Esophagus muscularis mucosa (tissue), 4 donors: ENCODE measurements around the gene KRT39. TPM values are rescaled to one million over a fixed set of nuclear protein-coding genes. Genes with fewer than 3 reads are reported as not detected.

ENCODE experiments used
- DNase-seq: peaks from one replicate; pipeline ENCODE4 v3.0.0-alpha.2; 2017; ENCODE audit errors: extremely low spot score
- H3K27ac ChIP-seq, 4 donors: fragments of 200-600 bp; sonication (generic); replicated peaks in 1 of 4; 1 replicate in 3 of 4; 2 replicates in 1 of 4; pipeline ENCODE4 v1.5.1; 2016 to 2019; ENCODE audit warnings: mild to moderate bottlenecking in 1 of 4
- H3K27me3 ChIP-seq, 4 donors: fragments of 200-600 bp; sonication (generic); one replicate each; pipeline versions ENCODE4 v1.5.1 to v1.6.0; 2016 to 2019
- H3K36me3 ChIP-seq, 4 donors: fragments of 200-600 bp; sonication (generic); one replicate each; pipeline ENCODE4 v1.5.1; 2016 to 2019
- H3K4me1 ChIP-seq, 4 donors: fragments of 200-600 bp; sonication (generic); one replicate each; pipeline ENCODE4 v1.5.1; 2016 to 2019
- H3K4me3 ChIP-seq, 4 donors: fragments of 200-600 bp; sonication (generic); 1 replicate in 2 of 4; 2 replicates in 2 of 4; pipeline ENCODE4 v1.5.1; 2016 to 2019; ENCODE audit warnings: mild to moderate bottlenecking in 4 of 4, moderate library complexity in 1 of 4
- H3K9me3 ChIP-seq, 4 donors: fragments of 200-600 bp; sonication (generic); 1 replicate in 3 of 4; 2 replicates in 1 of 4; pipeline ENCODE4 v1.5.1; 2016 to 2019
- EP300 ChIP-seq: sonication (generic); formaldehyde crosslinking; IDR thresholded peaks from one replicate; pipeline ENCODE4 v1.6.1; 2017; ENCODE audit warnings: antibody characterized with exemption
- POLR2A ChIP-seq: fragments of 450-650 bp; IDR thresholded peaks from one replicate; pipeline ENCODE4 v1.6.1; 2017; ENCODE audit warnings: antibody characterized with exemption, moderate library complexity, mild to moderate bottlenecking, low read depth
- POLR2AphosphoS5 ChIP-seq, 2 donors: sonication (generic); formaldehyde crosslinking; IDR thresholded peaks; one replicate each; pipeline ENCODE4 v1.6.1; 2017; ENCODE audit warnings: antibody characterized with exemption in 2 of 2
- WGBS: methylation state at CpG from one replicate; pipeline ENCODE4 v1.1.5; 2018; 5-methylcytosine and 5-hydroxymethylcytosine counted together
- intact Hi-C: fragments of 100-400 bp; cut with DNase I; formaldehyde crosslinking; loops from one replicate; pipeline ENCODE4 v1.15.1; 2023
- total RNA-seq, 4 donors: library from RNA; depleted of rRNA; stranded (reverse); fragments of >200 nt; gene quantifications; one replicate each; pipeline versions ENCODE4 v1.1.0 to v1.2.1, GENCODE V29; 2016
- TF ChIP-seq, protein P1 (sequence below), 3 experiments: fragments of 200-600 bp in 2 of 3; fragments of 450-650 bp in 1 of 3; sonication (generic) in 2 of 3; IDR thresholded peaks; one replicate each; pipeline ENCODE4 v1.5.1; 2017 to 2019; ENCODE audit warnings: antibody characterized with exemption in 3 of 3, mild to moderate bottlenecking in 2 of 3, moderate library complexity in 1 of 3

KRT39 gene
- total RNA-seq, 4 donors from 2014 or later: not detected

DNA sequence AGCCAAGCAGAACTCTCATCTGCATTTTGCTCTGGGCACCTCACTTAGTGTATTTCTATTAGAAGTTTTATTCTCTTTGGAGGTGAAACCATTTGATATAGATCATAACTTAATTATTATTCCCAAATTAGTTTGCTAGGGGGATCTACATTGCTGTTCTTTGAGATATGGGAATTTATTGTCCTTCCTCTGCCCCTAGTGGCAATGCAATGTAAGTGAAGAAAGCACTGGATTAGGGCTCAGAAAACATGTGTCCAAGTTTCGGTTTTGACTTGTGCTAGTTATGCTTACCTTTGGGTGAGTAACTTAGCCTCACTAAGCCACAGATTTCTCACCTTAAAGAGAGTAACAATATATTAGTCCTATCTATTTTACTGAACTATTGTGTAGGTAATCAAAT lies 2.9 kb downstream of the KRT39 start:
- Histone ChIP-seq H3K36me3 (no peaks in the 10 kb centered on the region), H3K4me3 (no peak overlapping the region), H3K4me1 (no peaks in the 10 kb centered on the region), H3K27ac (no peak overlapping the region), H3K9me3 (no peaks in the 10 kb centered on the region), H3K27me3 (peaks cover 0 to 9% (median 0%) of the 10 kb centered on the region in 4 donors)
- intact Hi-C loops: no loop called here
- 45% methylated on average over 1 of the region's 1 CpG for WGBS
- TF ChIP-seq POLR2A (no peak), EP300 (no peak), POLR2AphosphoS5 (IDR thresholded peaks at IDR 0.05) (no peak)
- TF ChIP-seq, protein P1, sequence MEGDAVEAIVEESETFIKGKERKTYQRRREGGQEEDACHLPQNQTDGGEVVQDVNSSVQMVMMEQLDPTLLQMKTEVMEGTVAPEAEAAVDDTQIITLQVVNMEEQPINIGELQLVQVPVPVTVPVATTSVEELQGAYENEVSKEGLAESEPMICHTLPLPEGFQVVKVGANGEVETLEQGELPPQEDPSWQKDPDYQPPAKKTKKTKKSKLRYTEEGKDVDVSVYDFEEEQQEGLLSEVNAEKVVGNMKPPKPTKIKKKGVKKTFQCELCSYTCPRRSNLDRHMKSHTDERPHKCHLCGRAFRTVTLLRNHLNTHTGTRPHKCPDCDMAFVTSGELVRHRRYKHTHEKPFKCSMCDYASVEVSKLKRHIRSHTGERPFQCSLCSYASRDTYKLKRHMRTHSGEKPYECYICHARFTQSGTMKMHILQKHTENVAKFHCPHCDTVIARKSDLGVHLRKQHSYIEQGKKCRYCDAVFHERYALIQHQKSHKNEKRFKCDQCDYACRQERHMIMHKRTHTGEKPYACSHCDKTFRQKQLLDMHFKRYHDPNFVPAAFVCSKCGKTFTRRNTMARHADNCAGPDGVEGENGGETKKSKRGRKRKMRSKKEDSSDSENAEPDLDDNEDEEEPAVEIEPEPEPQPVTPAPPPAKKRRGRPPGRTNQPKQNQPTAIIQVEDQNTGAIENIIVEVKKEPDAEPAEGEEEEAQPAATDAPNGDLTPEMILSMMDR (IDR thresholded peaks at IDR 0.05): peak; percentile 21 to 58 (median 43)
- DNase-seq: no peak

DNA sequence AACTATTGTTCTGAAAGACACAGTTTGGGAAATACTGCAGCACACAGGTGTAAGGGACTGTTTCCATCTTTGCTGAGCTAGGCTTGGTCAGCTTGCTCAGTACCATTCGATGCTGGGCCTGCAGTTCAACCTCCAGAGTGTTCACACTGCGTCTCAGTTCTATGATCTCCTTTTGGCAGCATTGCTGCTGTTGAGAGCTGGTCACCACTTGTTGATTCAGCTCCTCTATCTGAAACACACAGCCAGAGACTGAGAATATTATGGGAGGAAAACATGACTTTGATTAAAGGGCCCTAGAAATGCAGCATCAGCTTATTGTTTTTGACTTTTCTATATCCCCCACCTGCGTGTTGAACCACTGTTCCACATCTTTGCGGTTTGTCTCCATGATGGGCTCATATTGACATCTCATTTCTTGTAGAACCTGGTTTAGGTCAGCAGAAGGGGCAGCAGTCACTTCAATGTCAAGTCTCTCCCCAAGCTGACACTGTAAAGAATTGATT lies 4.6 kb downstream of the KRT39 start:
- no peak for TF ChIP-seq POLR2A
- no peak for TF ChIP-seq EP300
- no peak for TF ChIP-seq POLR2AphosphoS5 (IDR thresholded peaks at IDR 0.05)
- TF ChIP-seq, protein P1 (IDR thresholded peaks at IDR 0.05): no peak
- Histone ChIP-seq H3K27me3 (peaks cover 0 to 9% (median 0%) of the 10 kb centered on the region in 4 donors), H3K27ac (no peak overlapping the region), H3K4me3 (no peak overlapping the region), H3K9me3 (no peaks in the 10 kb centered on the region), H3K36me3 (no peaks in the 10 kb centered on the region), H3K4me1 (no peaks in the 10 kb centered on the region)
- 92% methylated on average over 4 of the region's 4 CpGs for WGBS
- no peak for DNase-seq
- intact Hi-C loops: no loop called here

DNA sequence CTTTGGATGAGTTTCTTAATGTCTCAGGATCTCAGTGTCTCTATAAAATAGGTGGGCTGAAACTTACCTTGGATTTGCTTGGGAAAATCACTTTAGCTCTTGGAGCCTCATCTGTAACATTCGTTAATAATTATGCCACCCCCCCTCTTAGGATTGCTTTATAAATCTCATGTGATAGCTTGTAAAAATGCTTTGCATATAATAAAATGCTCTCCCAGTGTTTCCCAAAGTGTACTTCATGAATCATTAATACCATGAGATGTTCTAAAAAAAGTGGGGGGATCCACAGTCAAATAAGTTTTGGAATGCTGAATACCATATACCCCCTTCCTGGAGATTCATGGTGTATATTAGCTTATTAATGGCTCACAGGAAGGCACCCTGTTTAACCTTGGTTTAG lies 5.2 kb downstream of the KRT39 start:
- no peak overlapping the region for H3K27ac ChIP-seq
- TF ChIP-seq POLR2AphosphoS5 (IDR thresholded peaks at IDR 0.05): no peak
- TF ChIP-seq, protein P1 (IDR thresholded peaks at IDR 0.05): no peak
- H3K27me3 ChIP-seq: peaks cover 0 to 9% (median 0%) of the 10 kb centered on the region in 4 donors
- 79% methylated on average over 1 of the region's 1 CpG for WGBS
- no peaks in the 10 kb centered on the region for H3K4me1 ChIP-seq
- H3K36me3 ChIP-seq: no peaks in the 10 kb centered on the region
- H3K9me3 ChIP-seq: no peaks in the 10 kb centered on the region
- DNase-seq: no peak
- H3K4me3 ChIP-seq: no peak overlapping the region
- intact Hi-C loops: no loop called here

DNA sequence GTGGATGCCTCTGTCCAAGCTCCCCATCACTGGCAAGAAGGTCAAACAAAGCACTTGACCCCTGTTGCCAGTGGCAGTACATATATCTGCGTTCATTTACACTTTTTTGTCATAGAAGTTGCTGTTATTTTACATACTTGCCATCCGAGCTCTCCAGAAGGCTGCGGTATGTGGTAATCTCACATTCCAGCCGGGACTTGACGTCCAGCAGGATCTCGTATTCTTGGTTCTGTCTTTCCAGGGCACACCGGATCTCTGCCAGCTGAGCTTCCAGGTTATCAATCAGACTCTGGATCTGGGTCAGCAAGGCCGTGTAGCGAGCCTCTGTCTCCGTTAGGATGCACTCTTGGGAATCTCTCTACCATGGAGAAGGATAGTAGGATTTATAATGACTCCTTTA lies 6.6 kb downstream of the KRT39 start:
- intact Hi-C loops: no loop called here

More for the DNA sequence above, 6.6 kb downstream of the KRT39 start:
- Histone ChIP-seq H3K27me3 (peaks cover 0 to 9% (median 0%) of the 10 kb centered on the region in 4 donors), H3K36me3 (no peaks in the 10 kb centered on the region), H3K27ac (no peak overlapping the region), H3K4me1 (no peaks in the 10 kb centered on the region), H3K4me3 (no peak overlapping the region), H3K9me3 (no peaks in the 10 kb centered on the region)
- no peak for DNase-seq
- no peak for TF ChIP-seq EP300
- TF ChIP-seq POLR2AphosphoS5 (IDR thresholded peaks at IDR 0.05): no peak
- no peak for TF ChIP-seq POLR2A
- TF ChIP-seq, protein P1 (IDR thresholded peaks at IDR 0.05): no peak
- WGBS: 72% methylated on average over 10 of the region's 10 CpGs
